Measurements from ENCODE around the gene NRDC.

GRCh38 chr1:51922040-51922439, 43.5 kb upstream of the NRDC start:
- TF ChIP-seq CTCF (IDR thresholded peaks at IDR 0.05 in 2 of 3, conservative IDR thresholded peaks at IDR 0.05 in 1 of 3; ENCODE audit: insufficient read depth in 2 of 3, low read depth in 1 of 3, low read length in 3 of 3) = no peak
- no peak for TF ChIP-seq KDM1A (IDR thresholded peaks at IDR 0.05)
- no peak for TF ChIP-seq SRF (CRISPR knock-in tag; IDR thresholded peaks at IDR 0.05)
- no peak for TF ChIP-seq SOX6 (IDR thresholded peaks at IDR 0.05)
- TF ChIP-seq TCF7L2 (IDR thresholded peaks at IDR 0.05; ENCODE audit: low read depth, low read length) = no peak
- no peak for TF ChIP-seq ZNF239 (CRISPR knock-in tag; IDR thresholded peaks at IDR 0.05)
- TF ChIP-seq MAX (CRISPR knock-in tag; IDR thresholded peaks at IDR 0.05) = no peak
- no peak for TF ChIP-seq RBFOX2 (IDR thresholded peaks at IDR 0.05; ENCODE audit: low read depth, low read length)
